Memory B cell (primary cell): ENCODE data around the gene UBE2QL1.

Experiments
- ATAC-seq: fragments of 150-1000 bp; cut with Tn5 transposase; 2 replicates; pipeline ENCODE4 v1.10.0; 2021; ENCODE audit warnings: low read depth, mild to moderate bottlenecking, moderate library complexity
- DNase-seq, 2 donors: peaks; one replicate each; pipeline ENCODE4 v3.0.0; 2022; ENCODE audit warnings: low spot score in 2 of 2
- H3K27ac Mint-ChIP-seq: one replicate; pipeline ENCODE4 v1.8.0; 2022; ENCODE audit warnings: mild to moderate bottlenecking, moderate library complexity, mixed read lengths
- H3K27me3 Mint-ChIP-seq: one replicate; pipeline ENCODE4 v1.8.0; 2022; ENCODE audit warnings: mixed read lengths
- H3K36me3 Mint-ChIP-seq: one replicate; pipeline ENCODE4 v1.8.0; 2022; ENCODE audit warnings: mild to moderate bottlenecking, mixed read lengths
- H3K4me1 Mint-ChIP-seq: one replicate; pipeline ENCODE4 v1.8.0; 2022; ENCODE audit warnings: mixed read lengths
- H3K4me3 Mint-ChIP-seq: one replicate; pipeline ENCODE4 v1.8.0; 2022; ENCODE audit warnings: mild to moderate bottlenecking, moderate library complexity, mixed read lengths
- H3K9me3 Mint-ChIP-seq: one replicate; pipeline ENCODE4 v1.8.0; 2022; ENCODE audit warnings: mixed read lengths

UBE2QL1 gene

GRCh38 chr5:6468870-6469269 lies 20.2 kb downstream of the UBE2QL1 start:
- H3K27me3 Mint-ChIP-seq = peaks cover 11% of the 10 kb centered on the region
- peaks cover 1% of the 10 kb centered on the region for H3K9me3 Mint-ChIP-seq
- no peak overlapping the region for H3K4me3 Mint-ChIP-seq
- no peaks in the 10 kb centered on the region for H3K36me3 Mint-ChIP-seq
- no peak for DNase-seq
- ATAC-seq = no peak
- no peak overlapping the region for H3K27ac Mint-ChIP-seq
- no peaks in the 10 kb centered on the region for H3K4me1 Mint-ChIP-seq

- Mint-ChIP-seq H3K4me3 (no peak overlapping the region), H3K4me1 (no peaks in the 10 kb centered on the region), H3K27ac (no peak overlapping the region), H3K27me3 (peaks cover 11% of the 10 kb centered on the region), H3K36me3 (no peaks in the 10 kb centered on the region), H3K9me3 (peaks cover 1% of the 10 kb centered on the region)
- DNase-seq = no peak
- no peak for ATAC-seq
Measured at GRCh38 chr5:6469836-6470235, 21.2 kb downstream of the UBE2QL1 start.

GRCh38 chr5:6470672-6471071 lies 22.0 kb downstream of the UBE2QL1 start:
- Mint-ChIP-seq H3K9me3 (peaks cover 1% of the 10 kb centered on the region), H3K4me3 (no peak overlapping the region), H3K27me3 (peaks cover 13% of the 10 kb centered on the region), H3K4me1 (no peaks in the 10 kb centered on the region), H3K36me3 (no peaks in the 10 kb centered on the region), H3K27ac (no peak overlapping the region)
- no peak for ATAC-seq
- DNase-seq = no peak

GRCh38 chr5:6471252-6471651 lies 22.6 kb downstream of the UBE2QL1 start:
- Mint-ChIP-seq H3K4me3 (no peak overlapping the region), H3K27me3 (peaks cover 13% of the 10 kb centered on the region), H3K27ac (no peak overlapping the region), H3K36me3 (no peaks in the 10 kb centered on the region), H3K9me3 (peaks cover 1% of the 10 kb centered on the region), H3K4me1 (no peaks in the 10 kb centered on the region)
- DNase-seq (no peak), ATAC-seq (no peak)

GRCh38 chr5:6472792-6473191 lies 24.1 kb downstream of the UBE2QL1 start:
- H3K27ac Mint-ChIP-seq = no peak overlapping the region
- DNase-seq = no peak
- H3K27me3 Mint-ChIP-seq = peaks cover 15% of the 10 kb centered on the region
- H3K9me3 Mint-ChIP-seq = peaks cover 1% of the 10 kb centered on the region
- no peak overlapping the region for H3K4me3 Mint-ChIP-seq
- ATAC-seq = no peak
- H3K4me1 Mint-ChIP-seq = no peaks in the 10 kb centered on the region
- no peaks in the 10 kb centered on the region for H3K36me3 Mint-ChIP-seq

GRCh38 chr5:6473284-6473683 lies 24.6 kb downstream of the UBE2QL1 start:
- H3K27me3 Mint-ChIP-seq = peaks cover 11% of the 10 kb centered on the region
- H3K4me3 Mint-ChIP-seq = no peak overlapping the region
- DNase-seq (no peak), ATAC-seq (no peak)
- H3K4me1 Mint-ChIP-seq = no peaks in the 10 kb centered on the region
- H3K27ac Mint-ChIP-seq = no peak overlapping the region
- peaks cover 1% of the 10 kb centered on the region for H3K9me3 Mint-ChIP-seq
- H3K36me3 Mint-ChIP-seq = no peaks in the 10 kb centered on the region

- H3K9me3 Mint-ChIP-seq = peaks cover 1% of the 10 kb centered on the region
- no peak for ATAC-seq
Measured at GRCh38 chr5:6475626-6476312, 27.1 kb downstream of the UBE2QL1 start.

GRCh38 chr5:6476313-6476661 lies 27.6 kb downstream of the UBE2QL1 start:
- peaks cover 8% of the 10 kb centered on the region for H3K4me1 Mint-ChIP-seq
- H3K27ac Mint-ChIP-seq = no peak overlapping the region
- no peak for ATAC-seq
- H3K4me3 Mint-ChIP-seq = no peak overlapping the region
- peaks cover 12% of the 10 kb centered on the region for H3K27me3 Mint-ChIP-seq
- H3K36me3 Mint-ChIP-seq = no peaks in the 10 kb centered on the region
- no peaks in the 10 kb centered on the region for H3K9me3 Mint-ChIP-seq
- DNase-seq = no peak

More at GRCh38 chr5:6475626-6476312, 27.1 kb downstream of the UBE2QL1 start:
- DNase-seq = no peak
- H3K27ac Mint-ChIP-seq = no peak overlapping the region
- no peaks in the 10 kb centered on the region for H3K36me3 Mint-ChIP-seq
- peaks cover 5% of the 10 kb centered on the region for H3K4me1 Mint-ChIP-seq
- H3K4me3 Mint-ChIP-seq = no peak overlapping the region
- H3K27me3 Mint-ChIP-seq = peaks cover 12% of the 10 kb centered on the region

GRCh38 chr5:6478793-6479192 lies 30.1 kb downstream of the UBE2QL1 start:
- Mint-ChIP-seq H3K27ac (no peak overlapping the region), H3K9me3 (no peaks in the 10 kb centered on the region), H3K4me1 (peaks cover 16% of the 10 kb centered on the region), H3K27me3 (peaks cover 6% of the 10 kb centered on the region), H3K4me3 (no peak overlapping the region), H3K36me3 (no peaks in the 10 kb centered on the region)
- DNase-seq (no peak), ATAC-seq (no peak)

- DNase-seq (no peak), ATAC-seq (peak; percentile 47)
- Mint-ChIP-seq H3K9me3 (no peaks in the 10 kb centered on the region), H3K4me3 (no peak overlapping the region), H3K27me3 (peaks cover 6% of the 10 kb centered on the region), H3K36me3 (no peaks in the 10 kb centered on the region), H3K27ac (peak overlapping the region; percentile 53), H3K4me1 (peaks cover 27% of the 10 kb centered on the region)
Measured at GRCh38 chr5:6480133-6481051, 31.7 kb downstream of the UBE2QL1 start.

- no peaks in the 10 kb centered on the region for H3K36me3 Mint-ChIP-seq
- H3K9me3 Mint-ChIP-seq = no peaks in the 10 kb centered on the region
- no peak overlapping the region for H3K4me3 Mint-ChIP-seq
- ATAC-seq (no peak), DNase-seq (no peak)
- H3K27ac Mint-ChIP-seq = peak overlapping the region; percentile 90
- H3K4me1 Mint-ChIP-seq = peaks cover 35% of the 10 kb centered on the region
- peaks cover 3% of the 10 kb centered on the region for H3K27me3 Mint-ChIP-seq
Measured at GRCh38 chr5:6482735-6483134, 34.1 kb downstream of the UBE2QL1 start.

GRCh38 chr5:6483880-6484382 lies 35.3 kb downstream of the UBE2QL1 start:
- Mint-ChIP-seq H3K9me3 (no peaks in the 10 kb centered on the region), H3K36me3 (no peaks in the 10 kb centered on the region), H3K4me3 (peak overlapping the region; percentile 74), H3K4me1 (peaks cover 35% of the 10 kb centered on the region), H3K27me3 (peaks cover 2% of the 10 kb centered on the region), H3K27ac (peak overlapping the region; percentile 90)
- DNase-seq = peak in 1 of 2 donors; percentile 20
- peak; percentile 82 for ATAC-seq

GRCh38 chr5:6484446-6484845 lies 35.8 kb downstream of the UBE2QL1 start:
- Mint-ChIP-seq H3K27ac (peak overlapping the region; percentile 90), H3K9me3 (no peaks in the 10 kb centered on the region), H3K4me1 (peaks cover 35% of the 10 kb centered on the region), H3K36me3 (no peaks in the 10 kb centered on the region), H3K27me3 (peaks cover 2% of the 10 kb centered on the region), H3K4me3 (peak overlapping the region; percentile 74)
- no peak for DNase-seq
- ATAC-seq = no peak

GRCh38 chr5:6484899-6485298 lies 36.2 kb downstream of the UBE2QL1 start:
- H3K27me3 Mint-ChIP-seq = peaks cover 2% of the 10 kb centered on the region
- peak overlapping the region; percentile 74 for H3K4me3 Mint-ChIP-seq
- peaks cover 35% of the 10 kb centered on the region for H3K4me1 Mint-ChIP-seq
- H3K36me3 Mint-ChIP-seq = no peaks in the 10 kb centered on the region
- H3K27ac Mint-ChIP-seq = peak overlapping the region; percentile 90
- no peaks in the 10 kb centered on the region for H3K9me3 Mint-ChIP-seq
- DNase-seq = no peak
- ATAC-seq = no peak
